ENCODE results near the gene ADAM12. TPM values are rescaled to one million over a fixed set of nuclear protein-coding genes. Genes with fewer than 3 reads are reported as not detected.
"Not testable (repeated sequence)": the region's sequence is repeated elsewhere in the genome, so short reads cannot be mapped to it uniquely, and the experiment has no call there.

ADAM12 gene
- total RNA-seq, 1 donor from 2014 or later = 3.7 TPM

DNA sequence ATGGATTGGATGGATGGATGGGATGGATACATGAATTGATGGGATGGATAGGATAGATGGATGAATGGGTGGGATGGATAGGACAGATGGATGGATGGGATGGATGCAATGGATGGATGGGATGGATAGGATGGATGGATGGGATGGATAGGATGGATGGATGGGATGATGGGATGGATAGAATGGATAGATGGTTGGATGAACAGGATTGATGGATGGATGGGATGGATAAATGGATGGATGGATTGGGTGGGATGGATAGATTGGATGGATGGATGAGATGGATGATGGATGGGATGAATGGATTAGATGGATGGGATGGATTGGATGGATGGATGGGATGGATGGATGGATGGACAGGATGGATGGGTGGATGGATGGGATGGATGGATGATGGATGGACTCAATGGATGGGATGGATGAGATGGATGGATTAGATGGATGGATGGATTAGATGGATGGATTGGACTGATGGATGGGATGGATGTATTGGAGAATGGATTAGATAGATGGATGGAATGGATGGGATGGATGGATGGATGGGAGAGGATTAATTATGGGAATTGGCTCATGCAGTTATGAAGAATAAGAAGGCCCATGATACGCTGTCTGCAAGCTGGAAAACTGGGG, 136.4 kb downstream of the ADAM12 start:
- TF ChIP-seq POLR2A (IDR thresholded peaks at IDR 0.05) (no peak), POLR2AphosphoS5 (IDR thresholded peaks at IDR 0.05; ENCODE audit: insufficient read depth in 1 of 2, low read depth in 1 of 2) (no peak)
- TF ChIP-seq, protein P1, sequence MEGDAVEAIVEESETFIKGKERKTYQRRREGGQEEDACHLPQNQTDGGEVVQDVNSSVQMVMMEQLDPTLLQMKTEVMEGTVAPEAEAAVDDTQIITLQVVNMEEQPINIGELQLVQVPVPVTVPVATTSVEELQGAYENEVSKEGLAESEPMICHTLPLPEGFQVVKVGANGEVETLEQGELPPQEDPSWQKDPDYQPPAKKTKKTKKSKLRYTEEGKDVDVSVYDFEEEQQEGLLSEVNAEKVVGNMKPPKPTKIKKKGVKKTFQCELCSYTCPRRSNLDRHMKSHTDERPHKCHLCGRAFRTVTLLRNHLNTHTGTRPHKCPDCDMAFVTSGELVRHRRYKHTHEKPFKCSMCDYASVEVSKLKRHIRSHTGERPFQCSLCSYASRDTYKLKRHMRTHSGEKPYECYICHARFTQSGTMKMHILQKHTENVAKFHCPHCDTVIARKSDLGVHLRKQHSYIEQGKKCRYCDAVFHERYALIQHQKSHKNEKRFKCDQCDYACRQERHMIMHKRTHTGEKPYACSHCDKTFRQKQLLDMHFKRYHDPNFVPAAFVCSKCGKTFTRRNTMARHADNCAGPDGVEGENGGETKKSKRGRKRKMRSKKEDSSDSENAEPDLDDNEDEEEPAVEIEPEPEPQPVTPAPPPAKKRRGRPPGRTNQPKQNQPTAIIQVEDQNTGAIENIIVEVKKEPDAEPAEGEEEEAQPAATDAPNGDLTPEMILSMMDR (IDR thresholded peaks at IDR 0.05) = no peak
- DNase-seq (ENCODE audit: extremely low spot score in 2 of 2) = peak in 1 of 2 donors; percentile 22
- Histone ChIP-seq H3K4me3 (no peak overlapping the region), H3K4me1 (peaks cover 14% of the 10 kb centered on the region), H3K27me3 (no peaks in the 10 kb centered on the region), H3K36me3 (no peaks in the 10 kb centered on the region), H3K27ac (no peak overlapping the region), H3K9me3 (no peaks in the 10 kb centered on the region)
- intact Hi-C loops (cut with DNase I) = no loop called here

DNA sequence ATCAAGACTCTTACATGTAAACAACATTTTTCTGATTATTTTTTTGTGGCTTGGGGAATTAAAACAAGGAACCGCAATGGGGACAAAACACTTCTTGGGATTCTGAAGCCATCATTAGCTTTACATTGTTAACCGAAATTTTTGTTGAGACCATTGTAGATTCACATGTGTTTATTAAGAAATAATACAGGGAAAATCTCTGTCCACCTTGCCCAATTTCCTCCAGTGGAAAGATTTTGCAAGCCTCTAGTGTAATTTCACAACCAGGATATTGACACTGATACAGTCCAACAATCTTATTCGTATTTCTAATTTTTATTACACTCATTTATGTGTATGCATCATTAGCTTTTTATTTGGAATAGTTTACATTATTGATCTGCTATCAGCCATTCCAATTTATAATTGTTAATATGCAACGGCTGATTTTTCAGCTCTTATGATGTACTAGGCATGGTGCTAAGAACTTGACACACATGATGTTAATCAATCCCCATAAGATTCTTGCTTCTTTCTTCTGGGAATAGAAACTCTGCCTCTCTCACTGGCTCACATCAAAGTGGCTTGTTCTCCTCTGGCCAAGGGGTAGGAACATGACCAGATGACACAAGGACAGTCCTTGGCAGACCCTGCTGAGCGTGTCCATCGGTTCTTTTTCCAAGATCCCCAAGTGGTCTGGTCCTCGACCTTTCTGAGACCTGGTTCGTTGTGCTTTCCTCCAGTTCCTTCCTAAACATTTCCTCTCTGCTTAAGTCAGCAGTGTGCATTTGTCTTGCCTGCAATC, 137.6 kb downstream of the ADAM12 start:
- Histone ChIP-seq H3K4me3 (no peak overlapping the region), H3K27ac (peak overlapping the region; percentile 36), H3K4me1 (peaks cover 14% of the 10 kb centered on the region), H3K27me3 (no peaks in the 10 kb centered on the region), H3K36me3 (no peaks in the 10 kb centered on the region), H3K9me3 (no peaks in the 10 kb centered on the region)
- TF ChIP-seq, protein P1 (IDR thresholded peaks at IDR 0.05) = no peak
- intact Hi-C loops (cut with DNase I) = no loop called here
- DNase-seq (ENCODE audit: extremely low spot score in 2 of 2) = peak in 1 of 2 donors; percentile 55

GRCh38 chr10:126250045-126250444, 138.2 kb downstream of the ADAM12 start:
- H3K27me3 ChIP-seq = no peaks in the 10 kb centered on the region
- H3K4me1 ChIP-seq = peaks cover 14% of the 10 kb centered on the region
- H3K4me3 ChIP-seq = no peak overlapping the region
- peak overlapping the region; percentile 36 for H3K27ac ChIP-seq
- TF ChIP-seq POLR2AphosphoS5 (IDR thresholded peaks at IDR 0.05; ENCODE audit: insufficient read depth in 1 of 2, low read depth in 1 of 2) (no peak), POLR2A (IDR thresholded peaks at IDR 0.05) (no peak)
- TF ChIP-seq, protein P1 (IDR thresholded peaks at IDR 0.05) = no peak
- H3K36me3 ChIP-seq = no peaks in the 10 kb centered on the region
- peak in 1 of 2 donors; percentile 46 for DNase-seq (ENCODE audit: extremely low spot score in 2 of 2)
- intact Hi-C loops (cut with DNase I) = no loop called here
- no peaks in the 10 kb centered on the region for H3K9me3 ChIP-seq

GRCh38 chr10:126247446-126247975, 140.8 kb downstream of the ADAM12 start:
- peak overlapping the region; percentile 44 for H3K27ac ChIP-seq
- DNase-seq (ENCODE audit: extremely low spot score in 2 of 2) = peak in 1 of 2 donors; percentile 28
- intact Hi-C loops (cut with DNase I) = no loop called here
- no peaks in the 10 kb centered on the region for H3K36me3 ChIP-seq
- H3K27me3 ChIP-seq = no peaks in the 10 kb centered on the region
- TF ChIP-seq POLR2AphosphoS5 (IDR thresholded peaks at IDR 0.05; ENCODE audit: insufficient read depth in 1 of 2, low read depth in 1 of 2) = peak; percentile 23 to 35
- TF ChIP-seq POLR2A (IDR thresholded peaks at IDR 0.05) = no peak
- TF ChIP-seq, protein P1 (IDR thresholded peaks at IDR 0.05) = no peak
- H3K4me1 ChIP-seq = peaks cover 8% of the 10 kb centered on the region
- no peak overlapping the region for H3K4me3 ChIP-seq
- no peaks in the 10 kb centered on the region for H3K9me3 ChIP-seq

- H3K4me3 ChIP-seq; intact Hi-C loops (cut with DNase I); H3K36me3 ChIP-seq; H3K9me3 ChIP-seq; DNase-seq (ENCODE audit: extremely low spot score in 2 of 2); H3K27me3 ChIP-seq; H3K27ac ChIP-seq: not testable (repeated sequence)
- H3K4me1 ChIP-seq = peaks cover 13% of the 10 kb centered on the region
These were observed 141.9 kb downstream of the ADAM12 start for GRCh38 chr10:126246396-126246795.
